ENCODE measurements around the gene PXMP4. TPM values are rescaled to one million over a fixed set of nuclear protein-coding genes. Genes with fewer than 3 reads are reported as not detected.

Gene PXMP4
- total RNA-seq, 8 experiments from 2014 or later, result 0.54 to 6.7 (median 2.3) TPM

DNA sequence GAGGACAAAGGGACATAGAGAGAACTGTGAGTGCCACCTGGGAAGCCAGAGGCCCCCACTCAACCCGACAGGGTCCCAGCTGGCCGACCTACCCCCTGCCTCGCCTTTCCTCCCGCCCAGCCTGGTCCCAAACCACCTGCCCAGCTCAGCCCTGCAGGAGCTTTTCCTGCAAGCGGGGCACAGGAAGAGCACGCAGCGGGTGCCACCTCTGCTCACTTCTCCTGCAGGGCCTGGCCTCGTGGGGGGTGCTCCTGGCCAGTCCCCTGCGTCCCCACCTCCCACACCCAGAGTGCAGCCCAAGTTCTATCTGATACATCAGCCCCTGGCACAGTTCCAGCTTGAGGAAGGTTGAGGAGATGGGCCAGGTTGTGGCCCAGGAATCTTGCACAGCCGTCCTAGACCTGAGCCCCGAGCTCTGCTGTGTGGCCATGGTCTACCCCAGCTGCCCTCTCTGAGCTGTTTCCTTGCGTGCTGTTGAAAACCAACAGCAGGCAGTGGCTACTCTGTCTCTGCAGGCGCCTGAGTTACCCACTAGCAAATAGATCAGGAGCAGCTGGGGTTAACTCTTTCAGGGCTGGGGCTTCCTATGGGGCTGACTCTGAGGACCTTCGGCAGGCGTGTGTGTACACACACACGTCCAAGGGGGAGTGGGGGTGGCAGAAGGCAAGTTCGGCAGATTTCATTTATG is 47.5 kb downstream of the PXMP4 start:
- in situ Hi-C loops (cut with MboI; ENCODE audit: low pct_unique_long_range_greater_than_20kb in 2 of 9, low sequenced_read_pairs in 9 of 9, unreplicated experiment in 9 of 9), result no loop called here
- Histone ChIP-seq H3K4me3 (peak overlapping the region in 3 of 5 donors; percentile 57 to 83 (median 77)), H3K4me1 (replicated peaks in 1 of 2) (peaks cover 24 to 31% of the 10 kb centered on the region in 2 donors), H3K27ac (no peak overlapping the region)
- 0 to 89% (median 60%) methylated on average over 1 to 8 of the region's 17 CpGs; no CpG with 5 or more reads in 3 of the 10 experiments for WGBS, 10 experiments
- no peak for ATAC-seq (replicated peaks in 6 of 8)

GRCh38 chr20:33671573-33672288 is 48.4 kb downstream of the PXMP4 start:
- Histone ChIP-seq H3K27ac (no peak overlapping the region), H3K4me1 (replicated peaks in 1 of 2) (peaks cover 24 to 35% of the 10 kb centered on the region in 2 donors), H3K4me3 (no peak overlapping the region)
- WGBS, 10 experiments, result 33 to 100% (median 91%) methylated on average over 1 to 4 of the region's 8 CpGs; no CpG with 5 or more reads in 2 of the 10 experiments
- in situ Hi-C loops (cut with MboI; ENCODE audit: low pct_unique_long_range_greater_than_20kb in 2 of 9, low sequenced_read_pairs in 9 of 9, unreplicated experiment in 9 of 9), result no loop called here
- no peak for ATAC-seq (replicated peaks in 6 of 8)

GRCh38 chr20:33670715-33671499 is 49.2 kb downstream of the PXMP4 start:
- WGBS, 10 experiments, result 86 to 100% (median 89%) methylated on average over 1 to 3 of the region's 6 CpGs; no CpG with 5 or more reads in 4 of the 10 experiments
- in situ Hi-C loops (cut with MboI; ENCODE audit: low pct_unique_long_range_greater_than_20kb in 2 of 9, low sequenced_read_pairs in 9 of 9, unreplicated experiment in 9 of 9), result no loop called here
- H3K4me1 ChIP-seq (replicated peaks in 1 of 2), result peaks cover 29 to 40% of the 10 kb centered on the region in 2 donors
- H3K4me3 ChIP-seq, result no peak overlapping the region
- H3K27ac ChIP-seq, result no peak overlapping the region
- ATAC-seq (replicated peaks in 6 of 8), result no peak

DNA sequence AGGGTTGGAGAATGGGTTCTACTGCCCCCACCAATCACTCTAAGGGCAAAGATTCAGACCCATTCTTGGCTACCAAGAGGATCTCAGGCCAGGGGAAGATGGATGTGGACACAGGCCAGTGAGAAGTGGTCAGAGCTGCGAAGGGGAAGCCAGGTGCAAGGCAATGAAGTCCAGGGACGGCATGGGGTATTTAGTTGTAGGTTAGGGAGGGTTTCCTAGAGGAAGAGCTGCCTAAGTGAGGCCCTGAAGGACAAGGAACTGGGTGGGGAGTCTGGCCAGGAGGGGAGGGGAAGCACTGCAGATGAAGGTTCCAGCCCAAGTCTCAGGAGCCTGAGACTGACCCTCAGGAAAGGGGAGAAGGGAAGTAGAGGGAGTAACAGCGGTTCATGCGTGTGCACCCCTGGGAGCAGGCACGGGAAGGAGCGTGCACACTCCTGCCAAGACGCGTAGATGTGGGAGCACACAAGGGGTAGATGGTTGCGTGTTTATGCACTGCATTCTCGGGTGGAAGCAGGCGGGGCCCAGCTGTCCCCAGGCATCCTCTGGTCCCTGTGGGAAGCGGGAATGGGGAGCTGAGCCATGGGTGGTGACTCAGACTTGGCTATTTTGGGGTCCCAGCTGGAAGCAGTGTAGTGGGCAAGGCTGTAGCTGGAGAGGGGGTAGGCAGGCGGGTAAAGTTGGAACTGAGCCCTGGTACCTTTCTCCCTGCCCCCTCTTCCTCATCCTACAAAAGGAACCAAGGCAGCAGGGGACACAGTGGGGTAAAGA is 50.1 kb downstream of the PXMP4 start:
- H3K27ac ChIP-seq, result no peak overlapping the region
- in situ Hi-C loops (cut with MboI; ENCODE audit: low pct_unique_long_range_greater_than_20kb in 2 of 9, low sequenced_read_pairs in 9 of 9, unreplicated experiment in 9 of 9), result no loop called here
- peaks cover 21 to 33% of the 10 kb centered on the region in 2 donors for H3K4me1 ChIP-seq (replicated peaks in 1 of 2)
- 67 to 95% (median 83%) methylated on average over 2 to 4 of the region's 13 CpGs; no CpG with 5 or more reads in 6 of the 10 experiments for WGBS, 10 experiments
- no peak for ATAC-seq (replicated peaks in 6 of 8)
- no peak overlapping the region for H3K4me3 ChIP-seq

- WGBS, 10 experiments, result no CpG with 5 or more reads among the region's 5 CpGs
- no peak overlapping the region for H3K27ac ChIP-seq
- H3K4me3 ChIP-seq, result no peak overlapping the region
- in situ Hi-C loops (cut with MboI; ENCODE audit: low pct_unique_long_range_greater_than_20kb in 2 of 9, low sequenced_read_pairs in 9 of 9, unreplicated experiment in 9 of 9), result no loop called here
- ATAC-seq (replicated peaks in 6 of 8), result no peak
- H3K4me1 ChIP-seq (replicated peaks in 1 of 2), result peaks cover 20 to 34% of the 10 kb centered on the region in 2 donors
Measured at GRCh38 chr20:33669224-33669623, 50.9 kb downstream of the PXMP4 start.

DNA sequence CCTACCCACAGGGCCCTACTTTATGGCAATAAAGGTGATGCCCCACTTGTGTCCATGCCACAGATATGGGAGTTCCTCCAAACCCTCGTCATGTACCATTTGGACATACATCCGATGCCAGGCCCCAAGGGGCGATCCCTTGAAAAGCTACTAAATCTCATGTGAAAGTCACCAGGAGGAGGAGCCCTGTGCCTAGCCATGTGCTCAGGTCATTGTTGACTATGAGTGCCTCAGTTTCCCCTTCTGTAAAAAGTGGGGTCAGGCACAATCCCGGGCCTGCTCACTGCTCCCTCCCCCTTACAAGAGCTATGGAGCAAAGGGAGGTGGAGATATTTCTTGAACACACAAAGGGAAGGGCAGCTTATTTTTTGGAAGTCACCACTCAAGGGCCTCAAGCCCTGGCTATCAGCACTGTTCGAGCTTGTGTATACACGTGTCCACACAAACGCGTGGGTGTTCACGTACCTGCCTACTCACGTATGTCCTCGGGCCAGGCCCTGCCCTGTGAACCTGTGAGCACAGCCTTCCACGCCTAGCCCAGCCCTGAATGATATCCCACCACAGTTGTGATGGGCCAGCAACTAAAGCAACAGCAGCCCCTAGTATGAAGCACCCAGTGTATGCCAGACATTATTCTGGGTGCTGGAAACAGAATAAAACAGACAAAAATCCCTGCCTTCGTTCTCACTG is 51.5 kb downstream of the PXMP4 start:
- in situ Hi-C loops (cut with MboI; ENCODE audit: low pct_unique_long_range_greater_than_20kb in 2 of 9, low sequenced_read_pairs in 9 of 9, unreplicated experiment in 9 of 9), result no loop called here
- no peak overlapping the region for H3K4me3 ChIP-seq
- WGBS, 10 experiments, result 80 to 100% (median 94%) methylated on average over 1 to 11 of the region's 13 CpGs
- ATAC-seq (replicated peaks in 6 of 8), result no peak
- H3K4me1 ChIP-seq (replicated peaks in 1 of 2), result peaks cover 22 to 37% of the 10 kb centered on the region in 2 donors
- H3K27ac ChIP-seq, result no peak overlapping the region

- H3K4me1 ChIP-seq (replicated peaks in 1 of 2), result peaks cover 16 to 31% of the 10 kb centered on the region in 2 donors
- ATAC-seq (replicated peaks in 6 of 8), result peak; percentile 2 to 62 (median 43)
- H3K27ac ChIP-seq, result peak overlapping the region in 1 of 2 donors; percentile 64
- in situ Hi-C loops (cut with MboI; ENCODE audit: low pct_unique_long_range_greater_than_20kb in 2 of 9, low sequenced_read_pairs in 9 of 9, unreplicated experiment in 9 of 9), result no loop called here
- WGBS, 10 experiments, result 0 to 17% (median 0%) methylated on average over 2 to 14 of the region's 47 CpGs; no CpG with 5 or more reads in 7 of the 10 experiments
- H3K4me3 ChIP-seq, result peak overlapping the region; percentile 15 to 35 (median 29)
Measured at GRCh38 chr20:33667676-33668465, 52.2 kb downstream of the PXMP4 start.

- peak overlapping the region in 1 of 2 donors; percentile 64 for H3K27ac ChIP-seq
- ATAC-seq (replicated peaks in 6 of 8), result peak in 3 of 8 experiments; percentile 5 to 12 (median 11)
- H3K4me1 ChIP-seq (replicated peaks in 1 of 2), result peaks cover 14 to 29% of the 10 kb centered on the region in 2 donors
- 0 to 51% (median 37%) methylated on average over 1 to 10 of the region's 55 CpGs; no CpG with 5 or more reads in 6 of the 10 experiments for WGBS, 10 experiments
- in situ Hi-C loops (cut with MboI; ENCODE audit: low pct_unique_long_range_greater_than_20kb in 2 of 9, low sequenced_read_pairs in 9 of 9, unreplicated experiment in 9 of 9), result no loop called here
- peak overlapping the region; percentile 13 to 35 (median 29) for H3K4me3 ChIP-seq
Measured at GRCh38 chr20:33667245-33667675, 52.9 kb downstream of the PXMP4 start.

- ATAC-seq (replicated peaks in 6 of 8), result peak; percentile 63 to 76 (median 70)
- WGBS, 10 experiments, result 0 to 38% (median 3%) methylated on average over 1 to 11 of the region's 50 CpGs; no CpG with 5 or more reads in 2 of the 10 experiments
- Histone ChIP-seq H3K4me1 (replicated peaks in 1 of 2) (peaks cover 14 to 29% of the 10 kb centered on the region in 2 donors), H3K4me3 (peak within 1 kb of the TSS; percentile 15 to 35 (median 29)), H3K27ac (peak within 1 kb of the TSS; percentile 57 to 64)
- in situ Hi-C loops (cut with MboI; ENCODE audit: low pct_unique_long_range_greater_than_20kb in 2 of 9, low sequenced_read_pairs in 9 of 9, unreplicated experiment in 9 of 9), result no loop called here
Measured at GRCh38 chr20:33666293-33667244, 53.5 kb downstream of the PXMP4 start, which contains the start of gene ACTL10. Gene ACTL10, plus strand, starts transcription at chr20:33666943. Its CDS starts 555 bp downstream, at chr20:33667498.

DNA sequence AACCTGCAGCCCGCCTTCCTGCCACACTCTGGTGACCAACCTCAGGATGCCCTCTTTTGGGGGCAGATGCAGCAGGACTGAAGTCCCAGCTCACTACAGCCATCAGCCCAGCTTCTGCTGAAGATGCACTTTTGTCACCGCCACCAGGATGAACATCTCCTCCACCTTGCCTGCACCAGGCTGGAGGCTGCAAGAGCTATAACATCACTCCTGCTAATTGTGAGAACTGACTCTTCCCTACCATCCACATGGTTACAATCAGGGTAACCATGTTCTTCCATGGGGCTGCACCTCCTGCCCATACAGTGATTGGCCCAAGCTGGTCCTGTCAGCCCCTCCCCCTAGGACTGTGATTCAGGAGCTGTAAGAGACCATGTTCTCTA is 55.4 kb downstream of the PXMP4 start:
- ATAC-seq (replicated peaks in 6 of 8), result no peak
- WGBS, 10 experiments, result 100% methylated on average over 1 to 2 of the region's 2 CpGs; no CpG with 5 or more reads in 5 of the 10 experiments
- H3K27ac ChIP-seq, result no peak overlapping the region
- peaks cover 14 to 29% of the 10 kb centered on the region in 2 donors for H3K4me1 ChIP-seq (replicated peaks in 1 of 2)
- in situ Hi-C loops (cut with MboI; ENCODE audit: low pct_unique_long_range_greater_than_20kb in 2 of 9, low sequenced_read_pairs in 9 of 9, unreplicated experiment in 9 of 9), result no loop called here
- H3K4me3 ChIP-seq, result no peak overlapping the region

All from motor neuron (in vitro differentiated cells).